PC-3 (cell line): ENCODE results near the gene PDHB.

Experiments used
- EZH2 ChIP-seq: fragments of 300-600 bp; sonication (generic); IDR thresholded peaks from one replicate; pipeline ENCODE4 v1.6.1; 2017; ENCODE audit warnings: antibody characterized with exemption, mild to moderate bottlenecking, low read length; ENCODE audit not compliant: unreplicated experiment
- EZH2phosphoT487 ChIP-seq: fragments of 300-600 bp; sonication (generic); IDR thresholded peaks from 2 replicates; pipeline ENCODE4 v1.6.1; 2018; ENCODE audit warnings: mild to moderate bottlenecking, antibody characterized with exemption, low read length, borderline replicate concordance
- TF ChIP-seq, protein P1 (sequence below): fragments of 300-600 bp; sonication (generic); conservative IDR thresholded peaks from 2 replicates; pipeline ENCODE4 v1.5.1; 2017; ENCODE audit warnings: antibody characterized with exemption, low read depth, mild to moderate bottlenecking, low read length

GRCh38 chr3:58463942-58464271, 30.3 kb upstream of the PDHB start:
- TF ChIP-seq EZH2, result no peak
- TF ChIP-seq, protein P1, sequence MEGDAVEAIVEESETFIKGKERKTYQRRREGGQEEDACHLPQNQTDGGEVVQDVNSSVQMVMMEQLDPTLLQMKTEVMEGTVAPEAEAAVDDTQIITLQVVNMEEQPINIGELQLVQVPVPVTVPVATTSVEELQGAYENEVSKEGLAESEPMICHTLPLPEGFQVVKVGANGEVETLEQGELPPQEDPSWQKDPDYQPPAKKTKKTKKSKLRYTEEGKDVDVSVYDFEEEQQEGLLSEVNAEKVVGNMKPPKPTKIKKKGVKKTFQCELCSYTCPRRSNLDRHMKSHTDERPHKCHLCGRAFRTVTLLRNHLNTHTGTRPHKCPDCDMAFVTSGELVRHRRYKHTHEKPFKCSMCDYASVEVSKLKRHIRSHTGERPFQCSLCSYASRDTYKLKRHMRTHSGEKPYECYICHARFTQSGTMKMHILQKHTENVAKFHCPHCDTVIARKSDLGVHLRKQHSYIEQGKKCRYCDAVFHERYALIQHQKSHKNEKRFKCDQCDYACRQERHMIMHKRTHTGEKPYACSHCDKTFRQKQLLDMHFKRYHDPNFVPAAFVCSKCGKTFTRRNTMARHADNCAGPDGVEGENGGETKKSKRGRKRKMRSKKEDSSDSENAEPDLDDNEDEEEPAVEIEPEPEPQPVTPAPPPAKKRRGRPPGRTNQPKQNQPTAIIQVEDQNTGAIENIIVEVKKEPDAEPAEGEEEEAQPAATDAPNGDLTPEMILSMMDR, result no peak; the same call in 1 of the 2 replicates
- TF ChIP-seq EZH2phosphoT487, result no peak
